ENCODE results near the gene TTC34.
"Not testable (repeated sequence)": the region's sequence is repeated elsewhere in the genome, so short reads cannot be mapped to it uniquely, and the experiment has no call there.

GRCh38 chr1:2671656-2672055, 129.8 kb downstream of the TTC34 start:
- not testable (repeated sequence) for TF ChIP-seq ZNF331 (CRISPR knock-in tag; IDR thresholded peaks at IDR 0.05); NCOA1 (CRISPR knock-in tag; IDR thresholded peaks at IDR 0.05); ATF7-NPFF (CRISPR knock-in tag; IDR thresholded peaks at IDR 0.05; ENCODE audit: low read depth); GABPA (IDR thresholded peaks at IDR 0.05; ENCODE audit: low read depth, low read length); GABPA (CRISPR knock-in tag; IDR thresholded peaks at IDR 0.05; ENCODE audit: low read depth); MAFK (conservative IDR thresholded peaks at IDR 0.05 in 1 of 2, IDR thresholded peaks at IDR 0.05 in 1 of 2; ENCODE audit: low read length in 2 of 2); ZNF225 (CRISPR knock-in tag; IDR thresholded peaks at IDR 0.05); POLR2A (IDR thresholded peaks at IDR 0.05; ENCODE audit: insufficient read depth in 1 of 2, low read depth in 2 of 2, low read length in 2 of 2); POLR2AphosphoS2 (IDR thresholded peaks at IDR 0.05; ENCODE audit: low read depth, low read length); CTCF (CRISPR knock-in tag; IDR thresholded peaks at IDR 0.05); USF2 (IDR thresholded peaks at IDR 0.05; ENCODE audit: low read depth, low read length); USF2 (CRISPR knock-in tag; IDR thresholded peaks at IDR 0.05; ENCODE audit: borderline replicate concordance); ZNF3 (CRISPR knock-in tag; IDR thresholded peaks at IDR 0.05); ZNF616 (CRISPR knock-in tag; IDR thresholded peaks at IDR 0.05; ENCODE audit: low read depth)

Measured in HepG2 (cell line).